ENCODE measurements around the gene FAM168A.

Gene FAM168A

GRCh38 chr11:73428227-73428626, 169.7 kb downstream of the FAM168A start:
- no peak for DNase-seq (ENCODE audit: low read depth in 2 of 2)

DNA sequence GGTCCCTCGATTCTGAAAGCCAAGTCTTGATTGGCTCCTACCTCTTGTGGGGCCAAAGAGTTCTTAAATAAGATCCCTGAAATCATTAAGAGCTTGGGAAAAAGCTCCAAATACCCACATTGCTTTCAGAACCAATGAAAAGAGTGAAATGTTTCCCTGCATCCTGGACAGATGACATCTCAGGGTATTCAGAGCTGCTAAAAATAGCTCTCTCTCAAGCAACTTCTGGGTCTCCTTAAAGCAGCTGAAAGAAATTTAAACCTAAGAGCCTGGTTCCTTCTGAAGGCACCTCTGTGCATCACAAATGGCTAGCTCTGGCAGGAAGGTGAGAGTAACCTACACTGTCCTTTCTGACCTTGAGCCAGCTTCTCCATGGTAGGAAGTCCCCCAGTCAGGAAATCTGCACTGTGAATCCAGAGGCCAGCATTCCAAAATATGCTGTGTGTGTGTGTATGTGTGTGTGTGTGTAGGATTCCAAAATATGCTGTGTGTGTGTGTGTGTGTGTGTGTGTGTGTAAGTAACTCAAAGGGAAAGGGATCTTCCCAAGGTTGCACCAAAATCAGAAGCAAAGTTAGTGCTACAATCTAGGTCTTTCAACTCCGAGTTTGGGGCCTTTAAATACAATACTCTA, 171.6 kb downstream of the FAM168A start:
- DNase-seq (ENCODE audit: low read depth in 2 of 2), result no peak

- DNase-seq (ENCODE audit: low read depth in 2 of 2), result no peak
Observed at GRCh38 chr11:73425108-73425507, 172.8 kb downstream of the FAM168A start.

DNA sequence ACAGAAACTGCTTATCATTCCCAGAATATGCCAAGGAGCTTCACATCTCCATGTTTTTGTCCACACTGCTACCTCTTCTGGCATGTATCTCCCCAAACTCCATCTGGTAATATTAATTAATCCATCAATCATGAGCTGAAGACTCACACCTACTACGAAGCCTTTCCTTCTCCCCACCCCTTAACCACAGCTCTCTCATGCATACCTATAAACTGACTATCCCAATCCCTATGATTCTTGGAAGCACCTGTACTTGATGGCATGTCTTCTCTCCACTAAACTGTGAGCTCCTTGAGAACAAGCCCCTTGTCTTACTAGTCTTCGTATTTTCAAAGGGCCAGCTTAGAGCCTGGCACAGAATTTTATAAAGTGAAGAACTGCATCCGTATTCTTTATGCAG, 174.4 kb downstream of the FAM168A start:
- DNase-seq (ENCODE audit: low read depth in 2 of 2), result no peak

DNA sequence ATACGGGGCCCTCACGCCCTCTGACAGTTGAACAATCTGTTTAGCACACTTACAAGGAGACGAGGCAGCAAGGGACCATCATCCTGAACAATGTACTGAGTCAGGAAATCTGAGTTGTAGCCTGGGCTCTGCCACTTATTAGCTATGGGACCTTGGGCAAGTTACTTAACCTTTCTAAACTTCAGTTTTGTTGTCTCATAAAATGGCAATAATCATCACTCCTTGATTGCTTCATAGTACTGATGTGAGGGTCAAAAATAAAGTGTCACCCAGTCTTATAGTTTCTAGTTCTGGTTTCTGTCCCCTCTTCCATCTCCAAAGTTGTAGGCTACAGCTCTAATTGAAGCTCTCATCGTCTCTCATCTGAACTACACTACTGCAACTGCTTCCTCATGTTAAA, 175.0 kb downstream of the FAM168A start:
- DNase-seq (ENCODE audit: low read depth in 2 of 2), result no peak

DNA sequence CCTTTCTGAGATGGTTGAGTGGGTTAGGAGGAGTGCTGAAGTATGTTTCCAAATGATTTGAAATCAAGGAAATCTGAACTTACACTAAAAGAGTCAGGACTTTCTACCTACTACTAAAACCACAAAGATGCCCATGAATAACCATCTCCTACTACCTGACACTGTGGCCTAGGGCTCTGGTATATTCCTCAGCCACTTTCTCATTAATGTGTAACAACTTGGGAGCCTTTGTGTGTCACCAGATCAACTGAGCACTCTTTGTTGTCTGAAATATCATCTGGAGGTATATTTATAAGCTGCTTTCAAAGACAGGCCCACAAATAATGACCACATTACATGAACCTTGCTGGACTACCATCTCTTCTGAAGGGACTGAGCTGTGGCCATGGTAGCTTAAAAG, 177.8 kb downstream of the FAM168A start:
- no peak for DNase-seq (ENCODE audit: low read depth in 2 of 2)

GRCh38 chr11:73416786-73417185, 181.1 kb downstream of the FAM168A start:
- DNase-seq (ENCODE audit: low read depth in 2 of 2), result no peak

DNA sequence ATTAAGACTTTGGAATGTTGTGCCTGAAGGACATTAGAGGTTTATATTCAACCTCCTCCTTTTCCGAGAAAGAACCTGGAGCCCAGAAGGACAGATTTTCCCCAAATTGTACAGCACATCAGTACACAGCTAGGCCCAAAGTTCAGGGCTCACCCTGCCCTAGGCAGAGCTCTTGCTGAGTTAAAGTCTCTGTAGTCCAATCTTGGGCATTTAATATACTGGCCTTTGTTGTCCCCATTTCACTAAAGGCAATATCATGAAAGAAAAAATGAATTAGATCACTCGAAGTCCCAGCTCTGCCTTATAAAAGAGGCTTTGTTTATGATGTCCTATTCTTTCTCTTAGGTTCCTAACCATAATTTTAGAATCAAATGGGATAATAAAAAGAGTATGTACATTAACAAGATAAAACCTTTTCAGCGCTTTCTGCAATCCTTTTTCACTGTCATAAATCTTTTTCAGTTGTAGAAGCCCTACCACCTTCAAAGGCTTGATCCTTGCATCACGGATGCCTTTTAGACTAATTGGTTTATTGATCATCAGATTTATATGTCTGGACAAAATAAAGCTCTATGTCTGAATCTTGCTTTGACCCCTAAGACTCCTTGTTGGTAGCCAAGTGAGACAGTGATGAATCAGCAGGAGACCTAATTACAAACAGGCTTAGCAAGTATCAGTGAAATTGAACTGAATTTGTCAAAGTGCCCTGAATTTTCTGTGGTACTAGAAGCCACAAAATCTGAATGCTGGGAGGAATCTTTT, 181.9 kb downstream of the FAM168A start:
- DNase-seq (ENCODE audit: low read depth in 2 of 2), result no peak

DNA sequence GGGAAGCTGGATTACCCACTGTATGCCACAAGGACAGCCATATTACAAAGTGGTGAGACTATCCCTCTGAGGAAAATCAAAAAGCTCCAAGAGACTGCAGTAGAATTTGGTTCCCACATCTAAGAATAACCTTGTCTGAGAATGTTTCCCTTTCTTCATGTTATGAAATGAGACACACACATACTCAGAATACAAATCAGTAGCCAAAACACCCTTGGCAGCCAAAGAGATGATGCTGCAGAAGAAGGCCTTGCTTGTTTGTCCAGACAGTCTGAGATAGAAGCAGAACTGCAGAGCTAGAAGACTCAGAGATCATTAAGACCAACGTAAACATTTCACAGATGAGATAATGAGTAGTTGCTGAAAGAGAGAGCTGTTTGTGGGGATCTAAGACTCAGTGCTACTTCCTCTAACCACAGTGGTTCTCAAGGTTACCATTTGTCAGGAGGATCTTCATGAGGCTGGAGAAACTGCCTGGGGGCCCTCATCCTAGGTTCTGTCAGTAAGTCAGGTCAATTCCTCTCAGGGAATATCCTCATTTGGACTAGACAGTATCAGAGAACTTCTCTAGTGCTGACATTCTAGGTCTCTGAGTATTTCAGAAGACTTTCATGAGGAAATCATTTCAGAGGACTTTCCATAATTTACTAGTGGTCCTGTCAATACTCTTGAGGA, 182.8 kb downstream of the FAM168A start:
- DNase-seq (ENCODE audit: low read depth in 2 of 2), result no peak

- DNase-seq (ENCODE audit: low read depth in 2 of 2), result no peak
Observed at GRCh38 chr11:73413256-73413655, 184.7 kb downstream of the FAM168A start.

- no peak for DNase-seq (ENCODE audit: low read depth in 2 of 2)
Observed at GRCh38 chr11:73412308-73412707, 185.6 kb downstream of the FAM168A start.

DNA sequence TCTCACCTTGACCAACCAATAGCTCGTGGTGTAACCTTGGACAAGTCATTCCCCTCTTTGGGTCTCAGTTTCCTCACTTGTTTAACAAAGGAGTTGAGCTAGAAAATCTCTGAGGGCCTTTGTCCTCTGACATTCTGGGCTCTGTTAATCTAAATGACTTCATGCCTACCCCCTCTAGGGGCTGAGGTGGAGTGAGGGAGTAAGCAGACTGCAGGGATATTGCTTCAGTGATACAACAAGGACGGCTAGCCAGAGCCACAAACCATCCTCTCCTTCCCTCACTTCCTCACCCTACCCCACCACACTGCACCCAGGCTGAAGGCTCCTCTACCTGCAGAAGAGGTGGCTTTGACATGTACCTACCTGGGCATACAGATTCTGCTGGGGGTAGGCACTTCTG, 186.9 kb downstream of the FAM168A start:
- no peak for DNase-seq (ENCODE audit: low read depth in 2 of 2)

DNA sequence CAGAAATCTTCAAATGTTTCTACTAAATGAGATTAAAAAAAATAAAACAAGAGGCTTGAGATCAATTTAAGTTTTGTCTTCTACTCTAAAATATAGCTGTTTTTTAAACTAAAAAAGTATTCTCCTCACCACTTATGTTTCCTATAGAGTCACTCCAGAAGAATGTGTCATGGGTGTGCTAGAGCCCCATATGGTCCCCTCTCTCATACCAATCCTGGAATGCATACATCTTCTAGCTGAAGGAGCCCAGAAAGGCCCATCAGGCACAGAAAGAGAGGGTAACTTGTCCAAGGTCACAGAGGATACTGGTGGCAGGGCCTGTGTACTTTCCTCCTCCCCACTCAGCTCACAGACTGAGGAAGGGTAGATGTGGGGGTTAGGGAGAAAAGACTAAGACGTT, 187.3 kb downstream of the FAM168A start:
- no peak for DNase-seq (ENCODE audit: low read depth in 2 of 2)

GRCh38 chr11:73409431-73409830, 188.5 kb downstream of the FAM168A start:
- no peak for DNase-seq (ENCODE audit: low read depth in 2 of 2)

- DNase-seq (ENCODE audit: low read depth in 2 of 2), result no peak
Observed at GRCh38 chr11:73406619-73407018, 191.3 kb downstream of the FAM168A start.

- DNase-seq (ENCODE audit: low read depth in 2 of 2), result no peak
Observed at GRCh38 chr11:73406131-73406530, 191.8 kb downstream of the FAM168A start.

DNA sequence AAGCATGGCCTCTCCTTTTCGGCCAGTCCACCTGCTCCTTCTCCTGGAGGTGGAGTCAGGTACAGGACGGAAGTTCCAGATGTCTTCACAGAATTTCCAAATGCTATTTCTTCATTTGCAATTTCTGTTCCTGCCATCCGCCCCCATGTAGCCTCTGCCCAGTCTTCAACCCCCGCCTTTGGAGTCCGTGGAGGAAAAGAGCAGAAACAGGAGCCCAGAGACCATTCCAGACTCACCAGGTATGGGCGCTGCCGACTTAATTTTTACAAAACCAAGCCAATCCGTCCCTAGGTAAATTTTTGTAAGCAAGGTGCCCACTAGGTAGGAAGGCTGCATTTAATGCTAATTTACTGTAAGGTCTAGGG, 192.8 kb downstream of the FAM168A start:
- no peak for DNase-seq (ENCODE audit: low read depth in 2 of 2)

DNA sequence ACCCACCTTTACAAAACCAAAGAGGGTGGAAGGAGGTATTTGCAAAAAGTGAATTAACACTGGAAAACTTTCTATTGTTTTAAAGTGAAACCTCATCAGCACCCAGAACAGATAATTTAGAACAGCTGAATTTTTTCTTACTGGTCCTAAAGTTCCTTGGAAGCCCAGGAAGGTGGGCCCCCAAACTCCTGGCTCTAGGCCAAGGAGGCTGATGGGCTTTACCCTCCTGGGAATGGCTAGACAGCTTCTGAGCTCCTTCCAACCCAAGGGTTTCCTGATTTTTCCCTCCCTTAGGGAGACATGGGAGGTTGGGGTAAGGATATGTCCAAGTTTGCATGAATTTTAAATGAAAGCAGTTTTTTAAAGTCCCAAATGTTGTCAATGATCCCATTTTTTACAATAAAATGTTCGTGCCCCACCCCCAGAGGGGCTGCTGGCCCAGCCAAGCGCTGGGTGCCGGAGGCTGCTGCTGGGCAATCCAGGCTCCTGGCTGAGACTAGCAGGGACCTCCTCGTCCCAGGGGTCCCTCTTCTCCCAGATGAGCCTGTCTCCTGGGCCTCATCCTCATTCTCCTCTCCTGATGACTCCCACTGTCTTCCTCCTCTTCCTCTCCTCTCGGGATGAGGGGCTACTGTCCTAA, 193.3 kb downstream of the FAM168A start:
- no peak for DNase-seq (ENCODE audit: low read depth in 2 of 2)

- DNase-seq (ENCODE audit: low read depth in 2 of 2), result no peak
Observed at GRCh38 chr11:73404048-73404447, 193.9 kb downstream of the FAM168A start.

DNA sequence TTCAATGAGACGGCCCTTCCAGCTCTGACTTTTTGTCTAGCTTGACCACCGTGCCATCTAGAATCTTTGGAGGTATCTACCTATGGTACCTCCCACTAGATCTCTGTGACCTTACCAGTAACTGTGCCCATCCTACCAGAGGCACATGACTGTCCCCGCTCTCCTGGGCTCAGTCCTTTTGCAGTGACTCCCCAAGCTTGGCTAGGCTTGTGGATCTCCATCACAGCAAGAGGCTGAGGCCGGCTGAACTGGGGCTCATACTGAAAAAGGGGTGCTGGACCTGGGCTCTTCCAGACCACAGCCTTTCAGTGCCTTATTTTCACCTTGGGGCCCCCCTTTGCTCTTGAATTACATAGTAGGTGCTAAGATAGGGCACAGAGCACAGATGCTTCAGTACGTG, 194.4 kb downstream of the FAM168A start:
- no peak for DNase-seq (ENCODE audit: low read depth in 2 of 2)

GRCh38 chr11:73402834-73403185, 195.1 kb downstream of the FAM168A start:
- no peak for DNase-seq (ENCODE audit: low read depth in 2 of 2)

GRCh38 chr11:73401924-73402833, 195.7 kb downstream of the FAM168A start:
- DNase-seq (ENCODE audit: low read depth in 2 of 2), result no peak
